Parathyroid adenoma (tissue), 2 donors: Measurements from ENCODE around the gene OLFML2B.

Experiments used
- H2AFZ ChIP-seq: fragments of 300-600 bp; sonication (generic); one replicate; pipeline ENCODE4 v1.7.0; 2017; ENCODE audit warnings: antibody characterized with exemption, mild to moderate bottlenecking
- H3K27ac ChIP-seq: fragments of 300-600 bp; sonication (generic); one replicate; pipeline ENCODE4 v1.7.0; 2017
- H3K27me3 ChIP-seq: fragments of 300-600 bp; sonication (generic); one replicate; pipeline ENCODE4 v1.7.0; 2017; ENCODE audit warnings: low read length; ENCODE audit not compliant: control insufficient read depth, insufficient read depth
- H3K36me3 ChIP-seq: fragments of 300-600 bp; sonication (generic); one replicate; pipeline ENCODE4 v1.7.0; 2017; ENCODE audit warnings: low read length; ENCODE audit not compliant: control insufficient read depth, insufficient read depth
- H3K4me1 ChIP-seq: fragments of 300-600 bp; sonication (generic); one replicate; pipeline ENCODE4 v1.7.0; 2017; ENCODE audit warnings: control low read depth
- H3K4me2 ChIP-seq: fragments of 300-600 bp; sonication (generic); one replicate; pipeline ENCODE4 v1.7.0; 2017; ENCODE audit warnings: low read length
- H3K4me3 ChIP-seq: fragments of 300-600 bp; sonication (generic); one replicate; pipeline ENCODE4 v1.7.0; 2017; ENCODE audit warnings: low read depth, low read length
- H3K79me2 ChIP-seq: fragments of 300-600 bp; sonication (generic); one replicate; pipeline ENCODE4 v1.7.0; 2017; ENCODE audit warnings: control low read depth
- H3K9ac ChIP-seq: fragments of 300-600 bp; sonication (generic); one replicate; pipeline ENCODE4 v1.7.0; 2017; ENCODE audit warnings: mild to moderate bottlenecking
- H3K9me3 ChIP-seq: fragments of 300-600 bp; sonication (generic); one replicate; pipeline ENCODE4 v1.7.0; 2017; ENCODE audit warnings: low read length; ENCODE audit not compliant: control insufficient read depth
- TF ChIP-seq, protein P1 (sequence below): fragments of 300-600 bp; sonication (generic); IDR thresholded peaks from one replicate; pipeline ENCODE4 v1.7.0; 2017; ENCODE audit warnings: antibody characterized with exemption, mild to moderate bottlenecking
- donor health status: primary hyperparathyroidism.

The OLFML2B gene

DNA sequence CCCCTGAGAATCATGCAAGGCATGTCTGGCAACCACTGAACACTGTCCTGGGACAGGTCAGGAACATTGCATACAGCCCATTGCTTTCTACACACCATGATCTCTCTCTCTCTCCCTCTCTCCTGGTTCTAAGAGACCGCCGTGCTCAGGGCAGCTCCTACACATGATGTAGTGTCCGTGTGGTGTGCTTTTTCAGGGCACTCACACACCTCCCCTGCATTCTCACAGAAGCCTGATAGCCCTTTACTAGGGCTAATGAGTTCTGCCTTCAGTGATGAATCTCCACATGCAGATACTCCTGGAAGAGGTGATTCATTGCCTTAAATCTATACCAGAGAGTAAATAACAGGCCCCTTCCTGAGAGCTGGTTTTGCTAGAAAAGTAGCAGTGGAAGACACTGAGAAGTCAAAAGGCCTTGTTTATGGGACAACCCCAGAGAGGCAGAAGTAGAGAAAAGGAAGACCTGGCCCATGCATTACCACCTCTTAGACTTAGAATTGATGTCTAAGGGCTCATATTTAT lies 7.2 kb upstream of the OLFML2B start:
- Histone ChIP-seq H3K9me3 (no peaks in the 10 kb centered on the region), H3K27me3 (no peaks in the 10 kb centered on the region), H3K36me3 (no peaks in the 10 kb centered on the region), H3K27ac (no peak overlapping the region), H3K4me1 (no peaks in the 10 kb centered on the region), H3K79me2 (no peaks in the 10 kb centered on the region), H3K9ac (no peak overlapping the region), H3K4me2 (no peak overlapping the region), H3K4me3 (no peak overlapping the region), H2AFZ (no peak overlapping the region)
- TF ChIP-seq, protein P1, sequence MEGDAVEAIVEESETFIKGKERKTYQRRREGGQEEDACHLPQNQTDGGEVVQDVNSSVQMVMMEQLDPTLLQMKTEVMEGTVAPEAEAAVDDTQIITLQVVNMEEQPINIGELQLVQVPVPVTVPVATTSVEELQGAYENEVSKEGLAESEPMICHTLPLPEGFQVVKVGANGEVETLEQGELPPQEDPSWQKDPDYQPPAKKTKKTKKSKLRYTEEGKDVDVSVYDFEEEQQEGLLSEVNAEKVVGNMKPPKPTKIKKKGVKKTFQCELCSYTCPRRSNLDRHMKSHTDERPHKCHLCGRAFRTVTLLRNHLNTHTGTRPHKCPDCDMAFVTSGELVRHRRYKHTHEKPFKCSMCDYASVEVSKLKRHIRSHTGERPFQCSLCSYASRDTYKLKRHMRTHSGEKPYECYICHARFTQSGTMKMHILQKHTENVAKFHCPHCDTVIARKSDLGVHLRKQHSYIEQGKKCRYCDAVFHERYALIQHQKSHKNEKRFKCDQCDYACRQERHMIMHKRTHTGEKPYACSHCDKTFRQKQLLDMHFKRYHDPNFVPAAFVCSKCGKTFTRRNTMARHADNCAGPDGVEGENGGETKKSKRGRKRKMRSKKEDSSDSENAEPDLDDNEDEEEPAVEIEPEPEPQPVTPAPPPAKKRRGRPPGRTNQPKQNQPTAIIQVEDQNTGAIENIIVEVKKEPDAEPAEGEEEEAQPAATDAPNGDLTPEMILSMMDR, result no peak

DNA sequence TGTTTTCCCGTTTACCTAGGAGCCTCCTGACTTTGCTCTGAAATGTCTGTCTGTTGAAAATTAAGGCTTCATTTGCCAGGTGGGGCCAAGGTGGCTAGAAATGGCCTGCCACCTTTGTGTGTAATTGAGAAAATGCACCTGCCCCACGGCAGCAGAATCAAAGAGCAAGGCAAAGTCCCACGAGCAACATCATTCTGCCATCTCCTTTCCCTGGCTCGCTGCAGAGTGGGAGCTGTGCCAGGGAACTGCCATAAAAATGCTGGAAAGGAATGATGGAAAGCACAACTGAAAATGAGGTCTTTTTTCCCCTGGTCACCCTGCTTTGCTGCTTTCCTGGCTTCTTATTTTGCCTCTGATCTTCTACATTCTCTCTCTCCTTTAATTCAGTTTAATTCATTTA lies 5.5 kb upstream of the OLFML2B start:
- H3K4me3 ChIP-seq, result no peak overlapping the region
- no peak overlapping the region for H2AFZ ChIP-seq
- no peaks in the 10 kb centered on the region for H3K36me3 ChIP-seq
- TF ChIP-seq, protein P1, result no peak
- H3K27ac ChIP-seq, result no peak overlapping the region
- no peak overlapping the region for H3K4me2 ChIP-seq
- H3K9ac ChIP-seq, result no peak overlapping the region
- no peaks in the 10 kb centered on the region for H3K4me1 ChIP-seq
- H3K9me3 ChIP-seq, result no peaks in the 10 kb centered on the region
- no peaks in the 10 kb centered on the region for H3K27me3 ChIP-seq
- no peaks in the 10 kb centered on the region for H3K79me2 ChIP-seq

DNA sequence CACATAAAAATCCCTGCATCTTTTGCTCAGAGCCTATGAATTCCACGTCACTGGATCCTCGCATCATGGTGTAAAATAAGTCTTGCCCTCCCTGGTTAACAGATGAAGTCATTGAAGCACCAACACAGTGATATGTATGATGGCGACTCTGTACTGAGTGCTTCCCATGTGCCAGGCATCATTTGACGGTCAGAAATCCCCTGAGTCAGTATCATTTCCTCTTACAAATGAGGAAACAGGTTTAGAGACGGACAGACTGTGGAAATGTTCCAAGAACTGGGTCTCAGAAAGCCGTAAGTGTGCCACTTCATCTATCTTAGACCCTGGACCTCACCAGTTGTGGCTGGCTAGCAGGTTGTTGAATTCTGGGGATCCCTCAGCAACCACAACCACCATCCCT lies 5.1 kb upstream of the OLFML2B start:
- no peaks in the 10 kb centered on the region for H3K4me1 ChIP-seq
- H3K79me2 ChIP-seq, result no peaks in the 10 kb centered on the region
- H3K9me3 ChIP-seq, result no peaks in the 10 kb centered on the region
- H3K4me3 ChIP-seq, result no peak overlapping the region
- H3K36me3 ChIP-seq, result no peaks in the 10 kb centered on the region
- H2AFZ ChIP-seq, result no peak overlapping the region
- H3K27me3 ChIP-seq, result no peaks in the 10 kb centered on the region
- H3K9ac ChIP-seq, result no peak overlapping the region
- H3K4me2 ChIP-seq, result no peak overlapping the region
- no peak overlapping the region for H3K27ac ChIP-seq
- TF ChIP-seq, protein P1, result no peak

DNA sequence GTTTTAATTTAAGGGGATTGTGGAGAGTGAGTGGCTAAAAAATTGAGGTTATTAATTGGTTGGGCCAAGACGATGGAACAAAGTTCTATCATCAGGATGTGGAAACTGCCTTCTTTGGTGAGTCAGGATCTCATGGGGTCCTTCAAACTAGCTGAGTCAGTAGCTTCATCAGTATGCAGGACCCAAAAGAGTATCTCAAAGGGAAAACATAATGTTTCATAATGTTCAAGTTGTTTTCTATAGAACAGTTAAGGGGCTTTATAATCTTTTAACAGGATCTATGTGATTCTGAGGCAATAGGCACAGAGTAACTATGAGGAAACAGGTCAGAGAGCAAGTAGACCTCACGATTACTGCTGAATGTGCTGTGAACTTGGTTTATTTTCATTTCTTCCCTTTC lies 3.2 kb upstream of the OLFML2B start:
- H3K9me3 ChIP-seq, result no peaks in the 10 kb centered on the region
- no peak overlapping the region for H3K4me2 ChIP-seq
- H3K27me3 ChIP-seq, result no peaks in the 10 kb centered on the region
- H3K9ac ChIP-seq, result no peak overlapping the region
- H3K4me1 ChIP-seq, result no peaks in the 10 kb centered on the region
- H3K27ac ChIP-seq, result no peak overlapping the region
- no peak overlapping the region for H2AFZ ChIP-seq
- no peak overlapping the region for H3K4me3 ChIP-seq
- no peaks in the 10 kb centered on the region for H3K79me2 ChIP-seq
- TF ChIP-seq, protein P1, result no peak
- H3K36me3 ChIP-seq, result no peaks in the 10 kb centered on the region

DNA sequence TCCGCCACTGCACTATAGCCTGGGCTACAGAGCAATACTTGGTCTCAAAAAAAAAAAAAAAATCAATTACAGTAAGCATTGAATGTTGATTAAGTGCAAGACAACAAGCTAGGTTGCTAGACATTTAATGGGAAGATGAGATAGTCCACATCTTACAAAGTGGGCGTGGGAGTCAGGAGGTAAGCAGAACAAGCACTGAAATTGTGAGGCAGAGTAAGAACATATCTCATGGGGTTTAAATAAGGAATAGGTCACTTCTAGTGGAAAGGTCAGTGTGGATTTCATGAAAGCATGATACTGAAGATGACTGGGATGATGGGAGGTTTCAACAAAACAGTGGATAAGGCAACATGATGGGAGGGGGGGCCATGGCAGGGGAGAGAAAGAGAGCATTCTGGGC lies 1.9 kb upstream of the OLFML2B start:
- TF ChIP-seq, protein P1, result no peak
- Histone ChIP-seq H3K27me3 (no peaks in the 10 kb centered on the region), H2AFZ (no peak overlapping the region), H3K4me3 (no peak overlapping the region), H3K4me2 (no peak overlapping the region), H3K4me1 (no peaks in the 10 kb centered on the region), H3K27ac (no peak overlapping the region), H3K9me3 (no peaks in the 10 kb centered on the region), H3K79me2 (no peaks in the 10 kb centered on the region), H3K9ac (no peak overlapping the region), H3K36me3 (no peaks in the 10 kb centered on the region)
